Urothelium cell line (cell line): ENCODE data around the gene FMR1NB.

Experiments used
- DNase-seq: peaks from one replicate; pipeline ENCODE4 v3.0.0; 2011; ENCODE audit warnings: low spot score, mixed read lengths
- FAIRE-seq: peaks from 2 replicates; lab custom pipeline; 2011; peaks lifted over from hg19 to GRCh38; lab: Jason Lieb, UNC

Gene FMR1NB

DNA sequence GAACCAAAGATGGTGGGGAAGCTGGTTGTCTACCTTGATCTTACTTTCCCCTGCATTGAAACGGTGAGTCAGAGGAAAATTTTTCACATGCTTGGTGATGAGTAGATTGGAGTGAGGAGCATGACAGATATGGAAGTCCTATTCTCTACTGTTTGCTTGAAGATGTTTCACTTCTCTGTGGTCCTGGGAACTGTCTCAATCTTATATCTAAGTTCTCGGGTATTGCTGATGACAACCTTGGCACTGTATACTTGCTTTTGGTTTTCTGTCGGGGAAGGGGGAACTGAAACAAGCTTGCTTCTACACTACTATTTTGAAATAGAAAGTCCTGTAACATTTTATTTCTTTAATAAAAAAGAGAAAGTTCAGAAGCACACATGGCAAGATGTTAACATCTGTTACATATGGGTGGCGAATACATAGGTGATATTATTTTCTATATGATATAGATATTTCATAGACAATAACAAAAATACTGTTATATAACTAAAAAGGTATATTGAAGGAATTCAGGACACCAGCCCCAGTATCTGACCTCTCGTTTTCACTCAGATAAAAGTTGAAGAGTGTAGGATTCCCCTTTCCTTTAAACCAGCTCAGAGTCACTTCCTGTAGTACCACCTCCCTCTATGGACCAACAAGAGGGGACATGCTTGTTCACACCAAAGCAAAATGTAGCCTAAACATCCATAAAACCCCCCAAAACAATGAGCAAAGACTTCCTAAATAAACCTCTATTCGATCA lies 88.8 kb downstream of the FMR1NB start:
- FAIRE-seq = no peak
- DNase-seq = no peak

GRCh38 chrX:148070504-148070877 lies 89.4 kb downstream of the FMR1NB start:
- DNase-seq (no peak), FAIRE-seq (no peak)
